ENCODE results near the gene OPA3. TPM values are rescaled to one million over a fixed set of nuclear protein-coding genes. Genes with fewer than 3 reads are reported as not detected.

The OPA3 gene
- total RNA-seq, 2 experiments from 2014 or later = 13.7 to 14.3 TPM

GRCh38 chr19:45589768-45590167 lies 5.2 kb upstream of the OPA3 start:
- CTCF ChIA-PET = no interaction called here
- intact Hi-C loops (cut with micrococcal nuclease) = no loop called here

DNA sequence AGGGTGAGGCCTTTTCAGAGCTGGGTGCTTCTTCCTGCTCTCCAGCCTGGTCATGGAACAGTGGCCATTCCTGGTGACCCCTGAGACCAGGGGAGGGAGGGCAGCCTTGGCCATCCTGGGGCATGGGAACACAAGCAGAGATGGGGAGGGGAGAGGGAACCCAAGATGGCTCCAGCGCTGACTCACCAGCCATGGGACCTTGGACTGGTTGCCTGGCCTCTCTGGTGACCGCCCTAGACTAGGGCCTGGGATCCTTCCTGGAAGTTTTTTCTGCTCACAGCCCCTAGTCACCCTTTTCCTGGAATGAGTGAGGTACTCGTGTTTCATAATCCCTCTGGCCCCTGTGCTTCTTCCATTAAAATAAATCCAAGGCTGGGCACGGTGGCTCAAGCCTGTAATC lies 3.3 kb upstream of the OPA3 start:
- no peak for DNase-seq
- TF ChIP-seq CTCF (IDR thresholded peaks at IDR 0.05) = no peak
- intact Hi-C loops (cut with micrococcal nuclease) = no loop called here
- ChIA-PET POLR2A (no interaction called here), CTCF (no interaction called here)
- Mint-ChIP-seq H3K4me3 (no peak overlapping the region), H3K4me1 (ENCODE audit: low read depth) (peaks cover 20% of the 10 kb centered on the region), H3K27me3 (peaks cover 31% of the 10 kb centered on the region), H3K9me3 (no peaks in the 10 kb centered on the region), H3K27ac (no peak overlapping the region), H3K36me3 (ENCODE audit: low read depth) (peaks cover 6% of the 10 kb centered on the region)
- no peak for ATAC-seq

More at GRCh38 chr19:45589768-45590167, 5.2 kb upstream of the OPA3 start:
- Mint-ChIP-seq H3K27ac (no peak overlapping the region), H3K27me3 (peaks cover 34% of the 10 kb centered on the region), H3K9me3 (no peaks in the 10 kb centered on the region), H3K4me3 (no peak overlapping the region), H3K36me3 (ENCODE audit: low read depth) (no peaks in the 10 kb centered on the region), H3K4me1 (ENCODE audit: low read depth) (peaks cover 17% of the 10 kb centered on the region)
- no peak for TF ChIP-seq CTCF (IDR thresholded peaks at IDR 0.05)
- POLR2A ChIA-PET = no interaction called here
- no peak for DNase-seq
- no peak for ATAC-seq

- Mint-ChIP-seq H3K9me3 (no peaks in the 10 kb centered on the region), H3K4me3 (peak overlapping the region; percentile 91), H3K27ac (peak overlapping the region; percentile 99), H3K4me1 (ENCODE audit: low read depth) (peaks cover 17% of the 10 kb centered on the region), H3K27me3 (peaks cover 14% of the 10 kb centered on the region), H3K36me3 (ENCODE audit: low read depth) (peaks cover 10% of the 10 kb centered on the region)
- CTCF ChIA-PET = interaction anchor here (0.9 to 3.2 kb wide), 3 partner anchors 27 to 108 kb away, joined by 3 to 15 read pairs (median 3); partner anchors contain the start of gene QPCTL
- ATAC-seq (no peak), DNase-seq (no peak)
- no peak for TF ChIP-seq CTCF (IDR thresholded peaks at IDR 0.05)
- intact Hi-C loops (cut with micrococcal nuclease) = no loop called here
- POLR2A ChIA-PET = interaction anchor here (0.6 to 2.3 kb wide), 3 partner anchors 16 to 56 kb away, joined by 3 to 21 read pairs (median 3); partner anchors contain the start of gene EML2
Measured at GRCh38 chr19:45585158-45585577, 566 bp upstream of the OPA3 start.

DNA sequence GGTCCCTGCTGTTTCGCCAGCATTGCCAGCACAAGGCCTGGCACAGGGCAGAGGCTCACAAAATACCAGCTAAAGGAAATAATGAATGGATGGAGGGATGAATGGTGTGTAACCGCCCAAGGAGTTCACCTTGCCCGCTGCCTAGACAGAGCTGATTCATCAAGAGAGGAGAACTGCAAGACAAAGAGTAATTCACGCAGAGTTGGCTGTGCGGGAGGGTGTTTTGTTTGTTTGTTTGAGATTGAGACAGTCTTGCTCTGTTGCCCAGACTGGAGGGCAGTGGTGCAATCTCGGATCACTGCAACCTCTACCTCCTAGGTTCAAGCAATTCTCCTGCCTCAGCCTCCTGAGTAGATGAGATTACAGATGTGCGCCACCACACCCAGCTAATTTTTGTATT lies 3.0 kb downstream of the OPA3 start:
- peaks cover 2% of the 10 kb centered on the region for H3K27me3 Mint-ChIP-seq
- H3K27ac Mint-ChIP-seq = no peak overlapping the region
- DNase-seq = no peak
- ATAC-seq = no peak
- ChIA-PET CTCF (interaction anchor here (1.0 to 1.3 kb wide), 2 partner anchors 24 to 61 kb away, joined by 3 read pairs; no protein-coding TSS in a partner anchor), POLR2A (no interaction called here)
- peak overlapping the region; percentile 32 for H3K4me3 Mint-ChIP-seq
- H3K36me3 Mint-ChIP-seq (ENCODE audit: low read depth) = peaks cover 10% of the 10 kb centered on the region
- TF ChIP-seq CTCF (IDR thresholded peaks at IDR 0.05) = no peak
- no peaks in the 10 kb centered on the region for H3K9me3 Mint-ChIP-seq
- peaks cover 27% of the 10 kb centered on the region for H3K4me1 Mint-ChIP-seq (ENCODE audit: low read depth)
- intact Hi-C loops (cut with micrococcal nuclease) = no loop called here

DNA sequence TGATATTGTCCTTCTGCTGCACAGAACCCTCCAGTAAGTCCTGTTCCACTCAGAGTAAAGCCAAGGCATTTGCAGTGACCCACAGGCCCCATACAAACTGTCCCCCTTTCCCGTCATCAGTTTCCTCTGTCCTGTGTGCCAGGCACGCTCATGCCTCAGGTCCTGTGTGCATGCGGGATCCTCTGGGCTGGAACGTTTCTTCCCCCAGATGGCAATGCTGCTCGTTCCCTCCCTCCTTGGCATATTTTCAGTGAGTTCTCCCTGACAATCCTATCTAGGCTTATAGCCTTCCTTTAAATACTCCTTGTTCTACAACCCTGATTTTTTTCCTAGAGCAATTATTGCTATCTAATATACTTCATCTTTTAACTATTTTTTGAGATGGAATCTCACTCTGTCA lies 5.7 kb downstream of the OPA3 start:
- no peak for DNase-seq

More for the DNA sequence above, 5.7 kb downstream of the OPA3 start:
- H3K27ac Mint-ChIP-seq = no peak overlapping the region
- TF ChIP-seq CTCF (IDR thresholded peaks at IDR 0.05) = no peak
- no peak for ATAC-seq
- intact Hi-C loops (cut with micrococcal nuclease) = loop anchor here (10.0 kb wide), 1 partner anchor 54 kb away; no protein-coding TSS in a partner anchor
- POLR2A ChIA-PET = no interaction called here
- CTCF ChIA-PET = no interaction called here
- H3K9me3 Mint-ChIP-seq = no peaks in the 10 kb centered on the region
- H3K4me3 Mint-ChIP-seq = no peak overlapping the region
- peaks cover 18% of the 10 kb centered on the region for H3K4me1 Mint-ChIP-seq (ENCODE audit: low read depth)
- H3K27me3 Mint-ChIP-seq = no peaks in the 10 kb centered on the region
- H3K36me3 Mint-ChIP-seq (ENCODE audit: low read depth) = peaks cover 7% of the 10 kb centered on the region
